Smooth muscle cell (in vitro differentiated cells): Measurements from ENCODE around the gene HEG1. TPM values are rescaled to one million over a fixed set of nuclear protein-coding genes. Genes with fewer than 3 reads are reported as not detected.
A peak's percentile ranks its signal among the peaks of the same experiment; 100 is the strongest.

Experiments used
- DNase-seq: peaks from one replicate; lab custom pipeline; 2025; ENCODE audit not compliant: unreplicated experiment; lab: John Stamatoyannopoulos, UW
- H2AFZ ChIP-seq: fragments of 200-600 bp; sonication (generic); 2 replicates; pipeline ENCODE4 v1.6.0; 2016; ENCODE audit warnings: antibody characterized with exemption, low read depth, mild to moderate bottlenecking
- H3F3A ChIP-seq: fragments of 200-600 bp; sonication (generic); 2 replicates; pipeline ENCODE4 v1.6.0; 2017; ENCODE audit warnings: antibody characterized with exemption, low read depth
- H3K27ac ChIP-seq: fragments of 200-600 bp; sonication (generic); 2 replicates; pipeline ENCODE4 v1.5.1; 2016; ENCODE audit warnings: low read depth, mild to moderate bottlenecking
- H3K27me3 ChIP-seq: fragments of 200-600 bp; sonication (generic); 2 replicates; pipeline ENCODE4 v1.6.1; 2016; ENCODE audit warnings: low read depth, mild to moderate bottlenecking
- H3K36me3 ChIP-seq: fragments of 200-600 bp; sonication (generic); 2 replicates; pipeline ENCODE4 v1.5.1; 2016; ENCODE audit warnings: low read depth
- H3K4me1 ChIP-seq: fragments of 200-600 bp; sonication (generic); 2 replicates; pipeline ENCODE4 v1.5.1; 2016; ENCODE audit warnings: low read depth
- H3K4me2 ChIP-seq: fragments of 200-600 bp; sonication (generic); 2 replicates; pipeline ENCODE4 v1.6.0; 2016; ENCODE audit warnings: mild to moderate bottlenecking
- H3K4me3 ChIP-seq: fragments of 200-600 bp; sonication (generic); 2 replicates; pipeline ENCODE4 v1.5.1; 2016; ENCODE audit warnings: mild to moderate bottlenecking
- H3K79me2 ChIP-seq: fragments of 200-600 bp; sonication (generic); 2 replicates; pipeline ENCODE4 v1.6.0; 2016; ENCODE audit warnings: low read depth, mild to moderate bottlenecking
- H3K9ac ChIP-seq: fragments of 200-600 bp; sonication (generic); 2 replicates; pipeline ENCODE4 v1.6.0; 2016; ENCODE audit warnings: low read depth
- H3K9me3 ChIP-seq: fragments of 200-600 bp; sonication (generic); replicated peaks from 2 replicates; pipeline ENCODE4 v1.5.1; 2016; ENCODE audit warnings: low read depth
- H4K20me1 ChIP-seq: fragments of 200-600 bp; sonication (generic); 2 replicates; pipeline ENCODE4 v1.6.0; 2016; ENCODE audit warnings: low read depth
- WGBS: methylation state at CpG from one replicate; pipeline ENCODE4 v1.1.7; 2016; ENCODE audit warnings: low lambda C conversion rate; 5-methylcytosine and 5-hydroxymethylcytosine counted together
- polyA plus RNA-seq: library from polyadenylated mRNA; unstranded; fragments of >200 nt; fragmentation: Nextera tagmentation; extraction: Ambion mirVana; gene quantifications from 2 replicates; pipeline ENCODE4 v1.2.1, GENCODE V29; 2016
- total RNA-seq: library from RNA; depleted of rRNA; stranded (reverse); fragments of >200 nt; gene quantifications from 2 replicates; pipeline ENCODE4 v1.2.3, GENCODE V29; 2014
- TF ChIP-seq, protein P1 (sequence below): fragments of 200-600 bp; sonication (generic); IDR thresholded peaks from 2 replicates; pipeline ENCODE4 v1.5.1; 2017; ENCODE audit warnings: borderline replicate concordance, mild to moderate bottlenecking, antibody characterized with exemption; ENCODE audit not compliant: insufficient read depth, poor library complexity, severe bottlenecking

The HEG1 gene
- total and polyA plus RNA-seq, 2 experiments from 2014 or later: 28.0 to 50.3 TPM

DNA sequence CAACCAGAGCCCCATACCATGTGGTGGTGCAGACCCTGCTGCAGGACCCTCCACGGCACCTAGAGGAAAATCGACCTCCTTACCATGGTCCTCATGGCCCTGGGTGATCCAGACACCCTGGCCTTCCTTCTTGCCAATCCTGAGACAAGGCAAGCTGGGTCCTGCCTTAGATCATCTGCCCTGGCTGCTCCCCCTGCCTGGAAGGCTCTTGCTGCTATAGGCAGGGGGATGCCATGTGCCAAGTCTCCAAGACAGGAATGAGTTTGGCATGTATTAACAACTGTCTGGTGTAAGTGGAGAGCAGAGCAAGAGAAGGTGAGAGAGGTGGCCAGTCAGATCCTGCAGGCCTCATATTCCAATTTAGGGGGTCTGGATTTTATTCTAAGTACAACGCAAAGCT is 7.5 kb downstream of the HEG1 start:
- DNase-seq: no peak
- H3K4me3 ChIP-seq: no peak overlapping the region
- peaks cover 96% of the 10 kb centered on the region for H4K20me1 ChIP-seq
- H3K27ac ChIP-seq: no peak overlapping the region
- TF ChIP-seq, protein P1, sequence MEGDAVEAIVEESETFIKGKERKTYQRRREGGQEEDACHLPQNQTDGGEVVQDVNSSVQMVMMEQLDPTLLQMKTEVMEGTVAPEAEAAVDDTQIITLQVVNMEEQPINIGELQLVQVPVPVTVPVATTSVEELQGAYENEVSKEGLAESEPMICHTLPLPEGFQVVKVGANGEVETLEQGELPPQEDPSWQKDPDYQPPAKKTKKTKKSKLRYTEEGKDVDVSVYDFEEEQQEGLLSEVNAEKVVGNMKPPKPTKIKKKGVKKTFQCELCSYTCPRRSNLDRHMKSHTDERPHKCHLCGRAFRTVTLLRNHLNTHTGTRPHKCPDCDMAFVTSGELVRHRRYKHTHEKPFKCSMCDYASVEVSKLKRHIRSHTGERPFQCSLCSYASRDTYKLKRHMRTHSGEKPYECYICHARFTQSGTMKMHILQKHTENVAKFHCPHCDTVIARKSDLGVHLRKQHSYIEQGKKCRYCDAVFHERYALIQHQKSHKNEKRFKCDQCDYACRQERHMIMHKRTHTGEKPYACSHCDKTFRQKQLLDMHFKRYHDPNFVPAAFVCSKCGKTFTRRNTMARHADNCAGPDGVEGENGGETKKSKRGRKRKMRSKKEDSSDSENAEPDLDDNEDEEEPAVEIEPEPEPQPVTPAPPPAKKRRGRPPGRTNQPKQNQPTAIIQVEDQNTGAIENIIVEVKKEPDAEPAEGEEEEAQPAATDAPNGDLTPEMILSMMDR: no peak
- no peak overlapping the region for H3K9ac ChIP-seq
- peaks cover 42% of the 10 kb centered on the region for H3F3A ChIP-seq
- no peak overlapping the region for H2AFZ ChIP-seq
- peaks cover 81% of the 10 kb centered on the region for H3K79me2 ChIP-seq
- no peaks in the 10 kb centered on the region for H3K27me3 ChIP-seq
- no peak overlapping the region for H3K4me2 ChIP-seq
- 98% methylated on average over 3 of the region's 3 CpGs for WGBS
- H3K36me3 ChIP-seq: no peaks in the 10 kb centered on the region
- no peaks in the 10 kb centered on the region for H3K9me3 ChIP-seq
- peaks cover 56% of the 10 kb centered on the region for H3K4me1 ChIP-seq

DNA sequence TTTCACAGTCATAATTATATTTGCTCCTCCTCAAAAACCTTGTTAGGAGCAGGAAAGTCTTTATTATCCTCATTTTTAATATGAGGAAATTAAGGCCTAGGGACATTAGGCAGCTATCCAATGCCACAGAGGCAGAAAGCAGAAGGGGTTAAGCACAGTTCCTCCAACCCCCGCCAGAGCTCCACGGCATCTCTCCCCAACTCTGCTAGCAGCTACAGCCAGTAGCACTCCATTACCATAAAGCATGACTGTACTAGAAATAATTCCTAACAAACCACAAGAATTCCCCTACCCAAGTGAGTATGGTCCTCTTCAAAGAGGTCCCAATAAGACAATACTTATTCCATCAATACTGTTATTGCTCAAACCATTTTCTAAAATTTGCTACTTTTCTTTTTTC is 9.8 kb downstream of the HEG1 start:
- Histone ChIP-seq H3F3A (peaks cover 27% of the 10 kb centered on the region), H3K27ac (peak overlapping the region; percentile 35), H3K27me3 (no peaks in the 10 kb centered on the region), H3K36me3 (no peaks in the 10 kb centered on the region), H3K9ac (no peak overlapping the region), H3K4me1 (peaks cover 44% of the 10 kb centered on the region), H3K9me3 (no peaks in the 10 kb centered on the region), H3K4me3 (no peak overlapping the region), H3K79me2 (peaks cover 95% of the 10 kb centered on the region), H3K4me2 (peak overlapping the region; percentile 20), H2AFZ (no peak overlapping the region), H4K20me1 (peaks cover 86% of the 10 kb centered on the region)
- DNase-seq: no peak
- WGBS: 0% methylated on average over 2 of the region's 2 CpGs
- TF ChIP-seq, protein P1: peak; percentile 24

DNA sequence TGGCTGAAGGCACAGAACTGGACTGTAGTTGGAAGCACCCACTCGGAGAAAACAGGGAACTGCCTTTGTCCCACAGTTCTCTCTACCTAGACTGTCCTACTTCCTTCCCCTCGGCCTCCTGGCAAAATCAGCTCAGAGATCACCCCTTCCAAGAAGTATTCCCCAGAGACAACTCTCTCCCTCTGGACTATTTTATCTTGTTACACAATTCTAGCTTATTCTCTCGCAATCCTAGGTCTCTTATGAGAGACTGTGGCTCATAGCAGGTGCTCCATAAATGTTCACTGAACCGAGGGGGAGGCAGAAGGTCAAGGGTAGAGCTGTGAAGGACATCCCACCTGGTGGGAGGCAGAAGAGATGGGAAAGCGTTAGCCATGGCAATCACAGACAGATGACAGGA is 10.6 kb downstream of the HEG1 start:
- Histone ChIP-seq H3K4me1 (peaks cover 43% of the 10 kb centered on the region), H3K36me3 (no peaks in the 10 kb centered on the region), H3F3A (peaks cover 19% of the 10 kb centered on the region), H3K27me3 (no peaks in the 10 kb centered on the region), H3K4me2 (peak overlapping the region; percentile 62), H3K4me3 (no peak overlapping the region), H2AFZ (no peak overlapping the region), H3K9ac (no peak overlapping the region), H3K27ac (no peak overlapping the region), H3K79me2 (peaks cover 95% of the 10 kb centered on the region), H4K20me1 (peaks cover 86% of the 10 kb centered on the region), H3K9me3 (no peaks in the 10 kb centered on the region)
- TF ChIP-seq, protein P1: no peak
- WGBS: 84% methylated on average over 5 of the region's 5 CpGs
- DNase-seq: no peak

DNA sequence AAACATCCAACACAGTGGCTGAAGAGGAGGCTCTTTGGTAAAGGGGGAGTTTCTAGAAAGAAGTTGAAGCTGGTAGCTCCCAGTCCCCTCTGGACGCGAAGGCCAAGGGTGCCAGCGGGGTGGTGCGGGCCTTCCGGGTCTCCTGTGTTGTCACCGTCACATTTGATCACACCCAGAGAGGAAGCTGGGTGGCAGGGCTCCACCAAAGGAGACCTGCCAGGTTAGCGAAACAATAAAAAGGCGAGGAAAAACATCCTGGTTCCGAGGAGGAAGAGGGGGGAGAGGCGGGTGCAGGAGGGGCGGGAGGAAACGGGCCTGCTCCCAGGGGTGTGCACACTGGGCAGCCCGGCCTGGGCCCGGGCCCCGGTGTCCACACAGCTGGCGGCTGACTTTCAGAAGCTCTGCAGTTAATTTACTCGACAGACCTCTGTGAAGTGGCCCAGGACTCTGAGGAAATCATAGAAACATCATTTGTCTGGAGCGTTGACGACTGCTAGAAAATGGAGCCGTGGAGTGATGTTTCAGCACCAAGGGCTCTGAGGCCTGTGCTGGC is 12.1 kb downstream of the HEG1 start:
- no peaks in the 10 kb centered on the region for H3K9me3 ChIP-seq
- no peaks in the 10 kb centered on the region for H3K36me3 ChIP-seq
- peaks cover 86% of the 10 kb centered on the region for H4K20me1 ChIP-seq
- H3K9ac ChIP-seq: peak overlapping the region; percentile 17
- H3K27me3 ChIP-seq: no peaks in the 10 kb centered on the region
- no peak overlapping the region for H3K4me3 ChIP-seq
- H3F3A ChIP-seq: peaks cover 12% of the 10 kb centered on the region
- H3K4me1 ChIP-seq: peaks cover 56% of the 10 kb centered on the region
- no peak overlapping the region for H2AFZ ChIP-seq
- H3K27ac ChIP-seq: peak overlapping the region; percentile 57
- TF ChIP-seq, protein P1: no peak
- WGBS: 65% methylated on average over 14 of the region's 20 CpGs
- peak overlapping the region; percentile 62 for H3K4me2 ChIP-seq
- DNase-seq: no peak
- H3K79me2 ChIP-seq: peaks cover 95% of the 10 kb centered on the region
